Stimulated activated CD4-positive, alpha-beta T cell treated with anti-CD3 and anti-CD28 coated beads, Interleukin-1b, Interleukin-23, amount 100 ng/mL, for 48 hours (primary cell): ENCODE results near the gene CCDC152.
"Not testable (repeated sequence)": the region's sequence is repeated elsewhere in the genome, so short reads cannot be mapped to it uniquely, and the experiment has no call there.

Experiments used
- DNase-seq: peaks from one replicate; pipeline ENCODE4 v3.0.0-alpha.2; 2020

The CCDC152 gene

GRCh38 chr5:42756606-42757601 lies at the start of gene CCDC152:
CCDC152 (plus strand) TSS chr5:42756818; CDS start chr5:42759122, 2,304 bp downstream.
- DNase-seq = peak; percentile 68

- no peak for DNase-seq
Observed at GRCh38 chr5:42715785-42716184, 40.8 kb upstream of the CCDC152 start.

- peak; percentile 5 for DNase-seq
Observed at GRCh38 chr5:42718591-42718990, 38.0 kb upstream of the CCDC152 start.

GRCh38 chr5:42719034-42719433 lies 37.6 kb upstream of the CCDC152 start:
- DNase-seq = no peak

GRCh38 chr5:42720251-42720650 lies 36.4 kb upstream of the CCDC152 start:
- DNase-seq = no peak

GRCh38 chr5:42721484-42721883 lies 35.1 kb upstream of the CCDC152 start:
- DNase-seq = no peak

GRCh38 chr5:42734531-42735058 lies 22.0 kb upstream of the CCDC152 start:
- not testable (repeated sequence) for DNase-seq

- no peak for DNase-seq
Observed at GRCh38 chr5:42740920-42741319, 15.7 kb upstream of the CCDC152 start.

- DNase-seq = no peak
Observed at GRCh38 chr5:42745426-42745825, 11.2 kb upstream of the CCDC152 start.

GRCh38 chr5:42745856-42746255 lies 10.8 kb upstream of the CCDC152 start:
- no peak for DNase-seq

- no peak for DNase-seq
Observed at GRCh38 chr5:42749020-42749419, 7.6 kb upstream of the CCDC152 start.

- DNase-seq = no peak
Observed at GRCh38 chr5:42750507-42750906, 6.1 kb upstream of the CCDC152 start.

GRCh38 chr5:42751044-42751443 lies 5.6 kb upstream of the CCDC152 start:
- DNase-seq = no peak

GRCh38 chr5:42753099-42753498 lies 3.5 kb upstream of the CCDC152 start:
- no peak for DNase-seq

- DNase-seq = no peak
Observed at GRCh38 chr5:42759456-42759855, 2.8 kb downstream of the CCDC152 start.

- DNase-seq = no peak
Observed at GRCh38 chr5:42760426-42760825, 3.8 kb downstream of the CCDC152 start.

GRCh38 chr5:42761791-42762190 lies 5.2 kb downstream of the CCDC152 start:
- no peak for DNase-seq

- no peak for DNase-seq
Observed at GRCh38 chr5:42767491-42768105, 11.0 kb downstream of the CCDC152 start.

GRCh38 chr5:42768106-42768504 lies 11.5 kb downstream of the CCDC152 start:
- DNase-seq = no peak

GRCh38 chr5:42770003-42770402 lies 13.4 kb downstream of the CCDC152 start:
- no peak for DNase-seq

- DNase-seq = no peak
Observed at GRCh38 chr5:42772265-42772993, 15.8 kb downstream of the CCDC152 start.

- no peak for DNase-seq
Observed at GRCh38 chr5:42779083-42779482, 22.5 kb downstream of the CCDC152 start.

GRCh38 chr5:42781584-42781983 lies 25.0 kb downstream of the CCDC152 start:
- DNase-seq = no peak
